Spleen (tissue), 11 donors: ENCODE results near the gene SLCO2A1. TPM values are rescaled to one million over a fixed set of nuclear protein-coding genes. Genes with fewer than 3 reads are reported as not detected.

ENCODE experiments used
- DNase-seq: peaks from one replicate; pipeline ENCODE4 v3.0.0-alpha.2; 2020
- H3K27ac ChIP-seq, 8 donors: fragments of 200-600 bp; sonication (generic) in 7 of 8; 1 replicate in 4 of 8; 2 replicates in 4 of 8; pipeline versions ENCODE4 v1.5.0 to v1.8.0; 2016 to 2021; ENCODE audit warnings: inconsistent platforms in 4 of 8, mild to moderate bottlenecking in 4 of 8, moderate library complexity in 1 of 8
- H3K27me3 ChIP-seq, 7 donors: fragments of 200-600 bp; sonication (generic) in 6 of 7; replicated peaks in 1 of 7; 1 replicate in 4 of 7; 2 replicates in 3 of 7; pipeline versions ENCODE4 v1.5.0 to v1.8.0; 2016 to 2021; ENCODE audit warnings: inconsistent platforms in 3 of 7, mild to moderate bottlenecking in 1 of 7
- H3K36me3 ChIP-seq, 6 donors: fragments of 200-600 bp; sonication (generic) in 5 of 6; 1 replicate in 4 of 6; 2 replicates in 2 of 6; pipeline versions ENCODE4 v1.5.0 to v1.8.0; 2016 to 2021; ENCODE audit warnings: inconsistent platforms in 2 of 6
- H3K4me1 ChIP-seq, 6 donors: fragments of 200-600 bp; sonication (generic) in 5 of 6; 1 replicate in 3 of 6; 2 replicates in 3 of 6; pipeline versions ENCODE4 v1.5.0 to v1.8.0; 2016 to 2021; ENCODE audit warnings: inconsistent platforms in 3 of 6
- H3K4me3 ChIP-seq, 8 donors: fragments of 200-600 bp; sonication (generic) in 7 of 8; 1 replicate in 4 of 8; 2 replicates in 4 of 8; pipeline versions ENCODE4 v1.5.0 to v1.8.0; 2016 to 2021; ENCODE audit warnings: inconsistent platforms in 4 of 8, mild to moderate bottlenecking in 4 of 8, moderate library complexity in 2 of 8
- H3K9me3 ChIP-seq, 8 donors: fragments of 200-600 bp; sonication (generic) in 7 of 8; 1 replicate in 4 of 8; 2 replicates in 4 of 8; pipeline versions ENCODE4 v1.5.0 to v1.8.0; 2016 to 2021; ENCODE audit warnings: inconsistent platforms in 4 of 8
- CTCF ChIP-seq, 11 experiments: fragments of 200-600 bp in 7 of 11; fragments of 450-650 bp in 4 of 11; sonication (generic) in 4 of 11; IDR thresholded peaks in 8 of 11; conservative IDR thresholded peaks in 3 of 11; 1 replicate in 7 of 11; 2 replicates in 4 of 11; pipeline versions ENCODE4 v1.4.0 to v1.8.0; 2016 to 2021; ENCODE audit warnings: antibody characterized with exemption in 11 of 11, inconsistent platforms in 4 of 11, mild to moderate bottlenecking in 1 of 11
- POLR2A ChIP-seq, 3 donors: fragments of 450-650 bp; IDR thresholded peaks; one replicate each; pipeline ENCODE4 v1.5.1; 2017; ENCODE audit warnings: antibody characterized with exemption in 3 of 3, mild to moderate bottlenecking in 1 of 3
- POLR2AphosphoS5 ChIP-seq, 3 donors: sonication (generic); formaldehyde crosslinking; IDR thresholded peaks; one replicate each; pipeline ENCODE4 v1.5.1; 2017; ENCODE audit warnings: antibody characterized with exemption in 3 of 3
- WGBS, 5 donors: extraction: QIAGEN DNeasy Blood & Tissue Kit in 3 of 5; methylation state at CpG; one replicate each; pipeline versions ENCODE4 v1.1.5 to v1.1.7; 2013 to 2018; 5-methylcytosine and 5-hydroxymethylcytosine counted together
- intact Hi-C: fragments of 100-400 bp; cut with DNase I; formaldehyde crosslinking; loops from one replicate; pipeline ENCODE4 v1.15.0; 2023; ENCODE audit warnings: low total_unique reads
- polyA plus RNA-seq, 3 donors: library from polyadenylated mRNA; stranded (reverse); fragments of 200-250 nt; gene quantifications; one replicate each; pipeline ENCODE4 v1.2.1, GENCODE V29; 2013
- total RNA-seq, 7 donors: library from RNA; depleted of rRNA in 3 of 7; stranded (reverse); fragments of >200 nt in 3 of 7; fragmentation: NEBNext Ultra II Directional in 4 of 7; extraction: Animal tissue kit (Norgen Biotek cat#: 25700) in 4 of 7; gene quantifications; one replicate each; pipeline versions ENCODE4 v1.1.0 to v1.2.1, GENCODE V29; 2016 to 2021
- donor health status: healthy with polysubstance abuse.
- donor health status: DM: no; HTN: no; CAD: no; lungs with moderate emphysema.
- donor health status: DM: no; HTN: no; CAD: no.
- donor health status: Bipolar disorder and iron deficiency.
- donor health status: healthy.
- donor health status: DM: no; HTN: no; CAD: no.
- donor health status: DM: yes; HTN: yes; CAD: no.

Gene SLCO2A1
- total and polyA plus RNA-seq, 10 donors, result 4.8 to 118 (median 29.8) TPM

DNA sequence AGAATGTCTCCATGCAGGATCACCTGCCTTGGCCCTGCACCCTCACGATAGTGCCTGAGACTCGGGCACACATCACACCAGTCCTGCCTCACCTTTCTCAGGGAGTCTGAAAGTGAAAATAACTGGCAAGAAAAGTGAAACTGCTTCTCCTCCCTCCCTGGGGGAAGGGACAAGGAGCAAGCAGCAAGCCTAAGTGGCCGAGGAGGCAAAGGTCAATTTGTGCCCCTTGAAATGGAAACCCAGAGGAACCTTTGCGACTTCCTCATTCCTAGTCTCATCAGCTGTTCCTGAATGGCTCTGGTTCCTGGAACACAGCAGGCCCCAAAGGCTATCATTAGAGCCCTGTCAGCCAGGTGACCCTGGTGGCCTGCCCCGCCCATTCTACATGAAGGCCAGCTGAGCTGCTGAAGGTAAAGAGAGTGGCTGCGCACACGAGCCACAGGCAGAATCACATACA, 28.0 kb upstream of the SLCO2A1 start:
- intact Hi-C loops, result no loop called here
- Histone ChIP-seq H3K27me3 (no peaks in the 10 kb centered on the region), H3K27ac (peak overlapping the region in 4 of 8 donors; percentile 14 to 48 (median 26))

GRCh38 chr3:134057006-134057653, 27.4 kb upstream of the SLCO2A1 start:
- peaks cover 0 to 8% (median 0%) of the 10 kb centered on the region in 8 donors for H3K9me3 ChIP-seq
- H3K27me3 ChIP-seq, result no peaks in the 10 kb centered on the region
- peak overlapping the region in 3 of 8 donors; percentile 14 to 48 (median 39) for H3K27ac ChIP-seq
- intact Hi-C loops, result no loop called here
- no peaks in the 10 kb centered on the region for H3K36me3 ChIP-seq
- H3K4me1 ChIP-seq, result peaks cover 14 to 54% (median 24%) of the 10 kb centered on the region in 6 donors
- H3K4me3 ChIP-seq, result no peak overlapping the region
- TF ChIP-seq POLR2A (IDR thresholded peaks at IDR 0.05), result no peak
- TF ChIP-seq CTCF (IDR thresholded peaks at IDR 0.05 in 8 of 11, conservative IDR thresholded peaks at IDR 0.05 in 3 of 11), result no peak
- TF ChIP-seq POLR2AphosphoS5 (IDR thresholded peaks at IDR 0.05), result no peak
- peak; percentile 54 for DNase-seq
- WGBS, 5 donors, result 51 to 100% (median 82%) methylated on average over 2 of the region's 2 CpGs

More for the DNA sequence above, 28.0 kb upstream of the SLCO2A1 start:
- H3K9me3 ChIP-seq, result peaks cover 0 to 8% (median 0%) of the 10 kb centered on the region in 8 donors
- peak; percentile 70 for DNase-seq
- TF ChIP-seq CTCF (IDR thresholded peaks at IDR 0.05 in 8 of 11, conservative IDR thresholded peaks at IDR 0.05 in 3 of 11), result no peak
- no peak for TF ChIP-seq POLR2AphosphoS5 (IDR thresholded peaks at IDR 0.05)
- no peak for TF ChIP-seq POLR2A (IDR thresholded peaks at IDR 0.05)
- no peak overlapping the region for H3K4me3 ChIP-seq
- H3K36me3 ChIP-seq, result no peaks in the 10 kb centered on the region
- peaks cover 14 to 55% (median 22%) of the 10 kb centered on the region in 6 donors for H3K4me1 ChIP-seq
- 63 to 84% (median 70%) methylated on average over 7 of the region's 7 CpGs for WGBS, 5 donors

DNA sequence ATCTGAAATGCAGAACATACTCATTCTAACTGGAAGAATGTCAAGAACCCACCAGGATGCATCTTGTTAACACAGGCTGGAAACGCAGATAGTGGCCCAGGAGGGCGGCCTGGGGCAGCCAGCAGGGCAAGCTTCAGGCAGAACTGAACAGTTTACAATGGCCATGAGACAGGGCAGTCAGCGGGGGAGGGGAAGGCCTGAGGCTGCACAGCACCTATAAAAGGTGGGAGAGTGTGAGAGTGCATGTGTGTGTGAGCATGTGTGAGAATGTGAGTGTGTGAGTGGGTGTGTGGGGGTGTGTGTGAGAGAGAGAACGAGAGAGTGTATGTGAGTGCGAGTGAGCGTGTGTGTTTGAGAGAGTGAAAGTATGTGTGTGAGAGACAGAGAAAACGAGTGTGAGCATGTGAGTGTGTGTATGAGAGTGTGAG, 26.8 kb upstream of the SLCO2A1 start:
- no peak overlapping the region for H3K4me3 ChIP-seq
- TF ChIP-seq POLR2A (IDR thresholded peaks at IDR 0.05), result no peak
- TF ChIP-seq CTCF (IDR thresholded peaks at IDR 0.05 in 8 of 11, conservative IDR thresholded peaks at IDR 0.05 in 3 of 11), result no peak
- peaks cover 0 to 8% (median 0%) of the 10 kb centered on the region in 8 donors for H3K9me3 ChIP-seq
- H3K27ac ChIP-seq, result peak overlapping the region in 1 of 8 donors; percentile 14
- peaks cover 14 to 56% (median 26%) of the 10 kb centered on the region in 6 donors for H3K4me1 ChIP-seq
- intact Hi-C loops, result no loop called here
- no peaks in the 10 kb centered on the region for H3K27me3 ChIP-seq
- DNase-seq, result peak; percentile 48
- WGBS, 5 donors, result 78 to 90% (median 85%) methylated on average over 7 of the region's 7 CpGs
- H3K36me3 ChIP-seq, result no peaks in the 10 kb centered on the region

DNA sequence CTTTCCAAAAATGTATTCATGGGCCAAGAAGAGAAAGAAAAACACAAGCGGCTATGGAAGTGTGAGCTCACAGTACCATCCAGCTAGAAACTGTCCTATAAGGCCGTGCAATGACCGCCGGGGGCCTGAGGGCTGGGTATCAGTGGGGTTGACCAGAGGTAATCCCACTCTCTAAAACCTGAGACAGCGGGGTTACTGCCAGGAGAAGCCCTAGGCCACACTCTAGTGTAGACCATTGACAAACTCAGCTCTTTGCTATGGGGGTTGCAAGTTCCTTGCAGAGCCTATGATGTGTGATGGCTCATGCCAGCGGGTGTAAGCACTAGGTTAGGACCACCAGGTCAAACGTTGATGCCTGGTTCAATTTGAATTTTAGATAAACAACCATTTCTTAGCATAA, 25.9 kb upstream of the SLCO2A1 start:
- TF ChIP-seq POLR2AphosphoS5 (IDR thresholded peaks at IDR 0.05), result no peak
- no peak for TF ChIP-seq POLR2A (IDR thresholded peaks at IDR 0.05)
- no peak for TF ChIP-seq CTCF (IDR thresholded peaks at IDR 0.05 in 8 of 11, conservative IDR thresholded peaks at IDR 0.05 in 3 of 11)
- no peak overlapping the region for H3K4me3 ChIP-seq
- H3K4me1 ChIP-seq, result peaks cover 14 to 51% (median 24%) of the 10 kb centered on the region in 6 donors
- no peaks in the 10 kb centered on the region for H3K27me3 ChIP-seq
- H3K27ac ChIP-seq, result no peak overlapping the region
- DNase-seq, result peak; percentile 45
- intact Hi-C loops, result no loop called here
- H3K36me3 ChIP-seq, result no peaks in the 10 kb centered on the region
- WGBS, 5 donors, result 89 to 95% (median 91%) methylated on average over 6 to 7 of the region's 7 CpGs
- peaks cover 0 to 8% (median 0%) of the 10 kb centered on the region in 8 donors for H3K9me3 ChIP-seq
